LNCaP clone FGC (cell line): ENCODE measurements around the gene SCGN.

ENCODE experiments used
- DNase-seq: peaks from one replicate; pipeline ENCODE4 v3.0.0-alpha.2; 2011; ENCODE audit warnings: low read depth
- H3K4me3 ChIP-seq: 2 replicates; pipeline ENCODE4 v1.5.1; 2011; ENCODE audit warnings: mild to moderate bottlenecking, low read depth, low read length, control low read depth
- TF ChIP-seq, protein P1 (sequence below): IDR thresholded peaks from 2 replicates; pipeline ENCODE4 v1.5.1; 2012; ENCODE audit warnings: mild to moderate bottlenecking; ENCODE audit not compliant: control insufficient read depth, insufficient read depth; ENCODE audit errors: extremely low read depth

The SCGN gene

DNA sequence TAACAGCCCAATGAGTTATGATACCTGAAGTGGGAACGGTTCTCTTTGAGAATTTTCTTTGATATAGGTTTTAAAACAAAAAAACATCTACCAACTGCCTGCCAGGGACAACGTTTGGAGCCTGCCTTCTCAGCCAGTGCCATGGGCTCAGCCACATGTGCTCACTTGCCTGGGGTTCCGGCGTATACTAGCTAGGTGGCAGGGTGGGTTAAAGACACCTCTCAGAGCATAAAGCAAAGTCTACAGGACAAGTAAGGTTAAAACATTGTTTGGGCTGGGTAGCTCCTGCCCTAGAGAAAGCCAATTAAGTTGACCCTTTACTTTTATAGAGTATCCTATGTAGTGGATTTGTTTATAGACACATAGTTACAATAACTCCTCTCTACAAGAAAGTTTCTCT is 38.0 kb upstream of the SCGN start:
- H3K4me3 ChIP-seq: no peak overlapping the region
- no peak for DNase-seq
- TF ChIP-seq, protein P1, sequence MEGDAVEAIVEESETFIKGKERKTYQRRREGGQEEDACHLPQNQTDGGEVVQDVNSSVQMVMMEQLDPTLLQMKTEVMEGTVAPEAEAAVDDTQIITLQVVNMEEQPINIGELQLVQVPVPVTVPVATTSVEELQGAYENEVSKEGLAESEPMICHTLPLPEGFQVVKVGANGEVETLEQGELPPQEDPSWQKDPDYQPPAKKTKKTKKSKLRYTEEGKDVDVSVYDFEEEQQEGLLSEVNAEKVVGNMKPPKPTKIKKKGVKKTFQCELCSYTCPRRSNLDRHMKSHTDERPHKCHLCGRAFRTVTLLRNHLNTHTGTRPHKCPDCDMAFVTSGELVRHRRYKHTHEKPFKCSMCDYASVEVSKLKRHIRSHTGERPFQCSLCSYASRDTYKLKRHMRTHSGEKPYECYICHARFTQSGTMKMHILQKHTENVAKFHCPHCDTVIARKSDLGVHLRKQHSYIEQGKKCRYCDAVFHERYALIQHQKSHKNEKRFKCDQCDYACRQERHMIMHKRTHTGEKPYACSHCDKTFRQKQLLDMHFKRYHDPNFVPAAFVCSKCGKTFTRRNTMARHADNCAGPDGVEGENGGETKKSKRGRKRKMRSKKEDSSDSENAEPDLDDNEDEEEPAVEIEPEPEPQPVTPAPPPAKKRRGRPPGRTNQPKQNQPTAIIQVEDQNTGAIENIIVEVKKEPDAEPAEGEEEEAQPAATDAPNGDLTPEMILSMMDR: no peak

DNA sequence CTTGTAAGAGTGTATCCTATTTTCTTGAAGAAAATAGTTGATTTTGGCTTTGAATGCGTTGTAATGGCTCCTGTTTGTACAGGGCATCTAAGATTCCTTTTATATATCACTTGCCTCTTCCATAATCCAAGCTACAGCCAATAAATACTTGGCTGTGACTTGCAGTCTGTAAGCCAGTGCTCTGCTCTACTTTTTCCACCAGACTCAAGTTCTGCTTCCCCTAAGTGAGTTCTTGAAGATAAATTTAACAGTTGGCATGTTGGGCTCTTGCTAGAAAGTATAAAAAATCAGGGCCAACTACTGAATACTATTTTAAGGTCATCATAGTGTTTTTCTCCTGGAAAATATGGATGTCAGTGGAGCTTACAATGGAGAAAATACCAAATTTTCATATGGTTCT is 36.5 kb upstream of the SCGN start:
- TF ChIP-seq, protein P1: no peak
- DNase-seq: no peak
- H3K4me3 ChIP-seq: no peak overlapping the region

DNA sequence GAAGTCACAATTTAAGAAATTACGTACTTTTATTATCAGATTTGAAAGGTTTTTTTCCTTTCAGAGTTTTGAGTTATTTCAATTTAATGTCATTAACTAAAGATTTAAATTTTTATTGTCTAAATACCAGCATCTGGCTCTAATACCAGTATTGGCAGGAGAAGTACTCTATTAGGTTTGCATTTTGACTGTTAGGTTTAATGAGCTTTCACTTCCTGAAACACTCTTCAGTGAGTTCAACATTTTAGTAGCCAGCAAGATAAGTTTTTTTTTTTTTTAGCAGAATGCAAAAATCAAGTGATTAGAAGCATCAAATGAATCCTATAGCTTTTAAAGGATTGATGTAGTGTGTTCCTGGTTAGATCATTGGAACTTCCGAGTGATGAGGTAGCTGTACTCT is 34.0 kb upstream of the SCGN start:
- DNase-seq: no peak
- H3K4me3 ChIP-seq: no peak overlapping the region
- TF ChIP-seq, protein P1: no peak

DNA sequence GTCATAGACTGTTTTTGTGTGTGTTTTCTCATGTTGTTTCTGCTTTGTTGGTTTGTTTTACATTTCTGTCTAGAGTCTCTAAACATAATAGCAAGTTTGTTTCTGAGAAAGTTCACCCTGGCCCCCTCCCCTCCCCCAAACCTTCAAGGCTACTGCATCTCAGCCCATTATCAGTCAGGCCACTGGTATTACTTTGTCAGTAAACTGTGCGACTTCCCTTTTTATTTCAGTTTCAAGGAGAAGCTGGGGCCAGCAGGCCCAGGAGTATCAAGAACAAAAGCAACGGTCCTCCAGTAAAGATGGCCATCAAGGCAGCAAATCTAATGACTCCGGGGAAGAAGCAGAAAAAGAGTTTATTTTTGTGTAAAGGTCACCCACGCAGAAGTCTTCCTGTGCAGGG is 32.8 kb upstream of the SCGN start:
- DNase-seq: no peak
- TF ChIP-seq, protein P1: no peak
- H3K4me3 ChIP-seq: no peak overlapping the region

DNA sequence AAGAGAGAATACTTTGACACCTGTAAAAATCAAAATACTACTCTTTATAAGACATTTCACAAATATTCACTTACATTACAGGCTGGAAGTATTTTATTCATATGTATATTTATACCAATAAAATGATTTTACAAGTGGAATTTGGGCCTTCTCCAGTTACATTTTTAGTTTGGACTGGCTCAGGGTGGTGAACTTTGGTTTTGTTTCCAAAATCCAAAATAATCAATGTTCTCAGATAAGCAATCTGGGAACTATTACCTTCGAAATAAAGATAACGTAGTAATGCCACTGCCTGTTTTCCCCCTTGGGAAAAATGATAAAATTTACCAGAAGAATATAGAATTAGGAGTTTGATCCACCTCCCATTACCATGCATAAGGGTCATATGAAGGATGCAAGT is 31.6 kb upstream of the SCGN start:
- no peak overlapping the region for H3K4me3 ChIP-seq
- TF ChIP-seq, protein P1: no peak
- no peak for DNase-seq

DNA sequence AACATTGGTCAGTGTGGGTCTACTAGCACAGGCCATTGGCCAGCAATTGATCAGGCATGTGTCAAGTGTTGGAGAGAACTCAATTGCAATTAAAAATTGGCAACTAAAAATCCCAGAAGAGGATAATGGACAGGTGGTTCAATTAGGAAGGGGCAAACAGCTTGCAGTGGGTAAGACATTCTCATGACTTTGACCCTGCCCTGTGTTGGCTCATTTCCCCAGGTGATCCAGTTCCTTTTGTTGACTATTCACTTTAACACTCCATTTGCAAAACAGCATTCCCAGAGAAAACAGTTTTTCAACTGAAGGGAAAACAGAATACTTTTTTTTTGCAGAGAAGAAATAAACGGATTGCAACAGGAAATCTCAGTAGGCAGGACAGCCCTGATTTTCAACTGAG is 28.9 kb upstream of the SCGN start:
- DNase-seq: no peak
- H3K4me3 ChIP-seq: no peak overlapping the region
- TF ChIP-seq, protein P1: no peak

DNA sequence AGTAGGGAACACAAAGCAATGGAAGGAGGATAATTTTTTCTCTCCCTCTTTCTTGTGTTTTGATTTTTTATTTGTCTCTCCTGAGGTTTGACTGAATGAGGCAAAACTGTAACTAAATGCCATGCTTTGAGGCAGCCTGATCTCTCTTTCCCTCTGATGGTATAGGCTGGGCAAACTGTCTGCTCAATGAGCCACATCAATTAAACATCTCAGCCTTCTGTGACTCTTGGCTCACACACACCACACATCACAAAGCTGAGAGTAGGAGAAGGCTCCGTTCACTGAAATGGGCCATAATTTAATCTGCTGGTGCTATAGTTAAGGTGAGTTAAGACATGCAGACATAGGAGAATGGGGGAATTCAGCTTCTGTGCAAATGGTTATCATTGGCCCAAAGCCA is 28.1 kb upstream of the SCGN start:
- no peak overlapping the region for H3K4me3 ChIP-seq
- DNase-seq: no peak
- TF ChIP-seq, protein P1: no peak
